Breast epithelium (tissue), 4 donors: ENCODE results near the gene SORBS1. TPM values are rescaled to one million over a fixed set of nuclear protein-coding genes. Genes with fewer than 3 reads are reported as not detected.
A peak's percentile ranks its signal among the peaks of the same experiment; 100 is the strongest.

Experiments used
- DNase-seq, 2 donors: peaks; one replicate each; pipeline ENCODE4 v3.0.0-alpha.2; 2019; ENCODE audit warnings: low spot score in 2 of 2
- H3K27ac ChIP-seq, 2 donors: fragments of 200-600 bp; sonication (generic) in 1 of 2; one replicate each; pipeline ENCODE4 v1.5.1; 2016 to 2019; ENCODE audit warnings: mild to moderate bottlenecking in 1 of 2
- H3K27me3 ChIP-seq, 2 donors: fragments of 200-600 bp; sonication (generic) in 1 of 2; one replicate each; pipeline versions ENCODE4 v1.5.1 to v1.6.0; 2017 to 2019; ENCODE audit warnings: control low read depth in 1 of 2, mild to moderate bottlenecking in 1 of 2
- H3K36me3 ChIP-seq: fragments of 200-600 bp; one replicate; pipeline ENCODE4 v1.5.1; 2019
- H3K4me1 ChIP-seq, 2 donors: fragments of 200-600 bp; sonication (generic); one replicate each; pipeline ENCODE4 v1.5.1; 2016 to 2019; ENCODE audit warnings: control low read depth in 1 of 2
- H3K4me3 ChIP-seq, 3 donors: fragments of 200-600 bp; sonication (generic); 1 replicate in 2 of 3; 2 replicates in 1 of 3; pipeline ENCODE4 v1.5.1; 2016 to 2019; ENCODE audit warnings: mild to moderate bottlenecking in 3 of 3, moderate library complexity in 2 of 3
- H3K9me3 ChIP-seq, 2 donors: fragments of 200-600 bp; sonication (generic) in 1 of 2; one replicate each; pipeline ENCODE4 v1.5.1; 2016 to 2019; ENCODE audit warnings: control low read depth in 1 of 2
- CTCF ChIP-seq, 3 donors: fragments of 450-650 bp; IDR thresholded peaks; one replicate each; pipeline ENCODE4 v1.5.1; 2016 to 2017; ENCODE audit warnings: antibody characterized with exemption in 3 of 3, mild to moderate bottlenecking in 3 of 3, moderate library complexity in 3 of 3
- POLR2A ChIP-seq: fragments of 450-650 bp; IDR thresholded peaks from one replicate; pipeline ENCODE4 v1.6.1; 2016; ENCODE audit warnings: antibody characterized with exemption, mild to moderate bottlenecking, moderate library complexity
- POLR2AphosphoS5 ChIP-seq, 3 donors: sonication (generic); formaldehyde crosslinking; IDR thresholded peaks; one replicate each; pipeline ENCODE4 v1.6.1; 2017; ENCODE audit warnings: antibody characterized with exemption in 3 of 3
- intact Hi-C: fragments of 100-400 bp; cut with DNase I; formaldehyde crosslinking; loops from one replicate; pipeline ENCODE4 v1.15.1; 2023; ENCODE audit warnings: low total_unique reads
- total RNA-seq, 3 donors: library from RNA; depleted of rRNA; stranded (reverse); fragments of >200 nt; gene quantifications; one replicate each; pipeline ENCODE4 v1.1.0, GENCODE V29; 2016

The SORBS1 gene
- 100 to 1,000 TPM; 156 to 455 (median 200) TPM for total RNA-seq

- no peaks in the 10 kb centered on the region for H3K36me3 ChIP-seq
- no peaks in the 10 kb centered on the region for H3K9me3 ChIP-seq
- H3K4me3 ChIP-seq, result peak within 1 kb of the TSS; percentile 63 to 92 (median 82)
- peak within 1 kb of the TSS; percentile 83 to 90 for H3K27ac ChIP-seq
- peak; percentile 95 to 96 for DNase-seq
- H3K4me1 ChIP-seq, result peaks cover 0 to 9% of the 10 kb centered on the region in 2 donors
- H3K27me3 ChIP-seq, result no peaks in the 10 kb centered on the region
- intact Hi-C loops, result no loop called here
- TF ChIP-seq POLR2A, result no peak
- peak in 1 of 3 donors; percentile 0 for TF ChIP-seq CTCF (IDR thresholded peaks at IDR 0.05)
- TF ChIP-seq POLR2AphosphoS5 (IDR thresholded peaks at IDR 0.05), result peak; percentile 54 to 79 (median 69)
Measured at GRCh38 chr10:95561177-95561863, at the start of gene SORBS1. SORBS1 (minus strand) TSS chr10:95561371; CDS start chr10:95441135, 120,236 bp downstream.

- intact Hi-C loops, result no loop called here
- DNase-seq, result no peak
- Histone ChIP-seq H3K27me3 (no peaks in the 10 kb centered on the region), H3K9me3 (no peaks in the 10 kb centered on the region), H3K27ac (no peak overlapping the region), H3K4me3 (no peak overlapping the region), H3K36me3 (peaks cover 15% of the 10 kb centered on the region), H3K4me1 (no peaks in the 10 kb centered on the region)
- TF ChIP-seq POLR2A (no peak), CTCF (IDR thresholded peaks at IDR 0.05) (no peak), POLR2AphosphoS5 (IDR thresholded peaks at IDR 0.05) (no peak)
Measured at GRCh38 chr10:95610727-95611126, 49.6 kb upstream of the SORBS1 start.

- Histone ChIP-seq H3K4me3 (no peak overlapping the region), H3K36me3 (peaks cover 11% of the 10 kb centered on the region), H3K4me1 (no peaks in the 10 kb centered on the region), H3K27ac (no peak overlapping the region), H3K27me3 (no peaks in the 10 kb centered on the region), H3K9me3 (no peaks in the 10 kb centered on the region)
- DNase-seq, result no peak
- intact Hi-C loops, result no loop called here
- no peak for TF ChIP-seq POLR2A
- no peak for TF ChIP-seq POLR2AphosphoS5 (IDR thresholded peaks at IDR 0.05)
- no peak for TF ChIP-seq CTCF (IDR thresholded peaks at IDR 0.05)
Measured at GRCh38 chr10:95606922-95607321, 45.8 kb upstream of the SORBS1 start.

- TF ChIP-seq POLR2AphosphoS5 (IDR thresholded peaks at IDR 0.05) (no peak), POLR2A (no peak), CTCF (IDR thresholded peaks at IDR 0.05) (no peak)
- Histone ChIP-seq H3K27ac (peak overlapping the region; percentile 26 to 52), H3K9me3 (no peaks in the 10 kb centered on the region), H3K4me3 (no peak overlapping the region), H3K4me1 (no peaks in the 10 kb centered on the region), H3K36me3 (peaks cover 2% of the 10 kb centered on the region), H3K27me3 (no peaks in the 10 kb centered on the region)
- no peak for DNase-seq
- intact Hi-C loops, result no loop called here
Measured at GRCh38 chr10:95605163-95605562, 44.0 kb upstream of the SORBS1 start.

GRCh38 chr10:95604630-95605029 lies 43.5 kb upstream of the SORBS1 start:
- Histone ChIP-seq H3K27ac (peak overlapping the region in 1 of 2 donors; percentile 52), H3K4me3 (no peak overlapping the region), H3K36me3 (no peaks in the 10 kb centered on the region), H3K4me1 (no peaks in the 10 kb centered on the region), H3K9me3 (no peaks in the 10 kb centered on the region), H3K27me3 (no peaks in the 10 kb centered on the region)
- DNase-seq, result no peak
- TF ChIP-seq CTCF (IDR thresholded peaks at IDR 0.05) (no peak), POLR2AphosphoS5 (IDR thresholded peaks at IDR 0.05) (no peak), POLR2A (no peak)
- intact Hi-C loops, result loop anchor here (5.0 kb wide), 1 partner anchor 232 kb away; no protein-coding TSS in a partner anchor
